Hindlimb muscle (tissue), 1 donor: ENCODE data around the gene RHBDD1. TPM values are rescaled to one million over a fixed set of nuclear protein-coding genes. Genes with fewer than 3 reads are reported as not detected.

Source experiments
- polyA plus RNA-seq: library from polyadenylated mRNA; unstranded; fragments of 120-200 nt; gene quantifications from one replicate; pipeline ENCODE4 v1.2.1, GENCODE V29; 2013; ENCODE audit not compliant: insufficient read length

RHBDD1 gene
- polyA plus RNA-seq, 1 donor, result 18.4 TPM

Other genes with a start within 250 kb of the RHBDD1 start
- gene IRS1, start 36.2 kb upstream of the RHBDD1 start, polyA plus RNA-seq, result 18.1 TPM